ENCODE data around the gene MTSS2. TPM values are rescaled to one million over a fixed set of nuclear protein-coding genes. Genes with fewer than 3 reads are reported as not detected.

The MTSS2 gene
- total RNA-seq, 1 donor from 2014 or later, result 38.3 TPM

GRCh38 chr16:70678121-70678897, 7.5 kb downstream of the MTSS2 start:
- Histone ChIP-seq H3K9me3 (ENCODE audit: insufficient read depth, low read depth, low read length) (no peaks in the 10 kb centered on the region), H3K4me1 (ENCODE audit: insufficient read depth, low read length) (no peaks in the 10 kb centered on the region), H3K9ac (ENCODE audit: low read length) (no peak overlapping the region), H3K36me3 (ENCODE audit: insufficient read depth, low read length) (peaks cover 8% of the 10 kb centered on the region), H4K20me1 (ENCODE audit: insufficient read depth, low read length) (peaks cover 35% of the 10 kb centered on the region), H3K27ac (ENCODE audit: low read depth, low read length) (no peak overlapping the region), H2AFZ (ENCODE audit: low read depth, low read length) (no peak overlapping the region), H3K4me3 (ENCODE audit: insufficient read depth, low read depth, low read length) (no peak overlapping the region), H3K79me2 (ENCODE audit: insufficient read depth, low read length) (peaks cover 37% of the 10 kb centered on the region), H3K4me2 (ENCODE audit: low read length) (no peak overlapping the region), H3K27me3 (ENCODE audit: insufficient read depth, low read length) (no peaks in the 10 kb centered on the region)
- H3K27me3 Mint-ChIP-seq (ENCODE audit: low read depth, unreplicated experiment), result no peaks in the 10 kb centered on the region
- DNase-seq (ENCODE audit: low read depth), result no peak
- no peaks in the 10 kb centered on the region for H3K4me1 Mint-ChIP-seq (ENCODE audit: low read depth, unreplicated experiment)
- no peak overlapping the region for H3K27ac Mint-ChIP-seq (ENCODE audit: unreplicated experiment)
- no peak for FAIRE-seq
- no peak for TF ChIP-seq CTCF (IDR thresholded peaks at IDR 0.05; ENCODE audit: insufficient read depth, low read depth, low read length)
- TF ChIP-seq EZH2 (IDR thresholded peaks at IDR 0.05; ENCODE audit: insufficient read depth, low read length), result no peak
- no peak overlapping the region for H3K4me3 Mint-ChIP-seq (ENCODE audit: unreplicated experiment)
- H3K9me3 Mint-ChIP-seq (ENCODE audit: unreplicated experiment), result no peaks in the 10 kb centered on the region
- H3K36me3 Mint-ChIP-seq (ENCODE audit: low read depth, unreplicated experiment), result peaks cover 16% of the 10 kb centered on the region

DNA sequence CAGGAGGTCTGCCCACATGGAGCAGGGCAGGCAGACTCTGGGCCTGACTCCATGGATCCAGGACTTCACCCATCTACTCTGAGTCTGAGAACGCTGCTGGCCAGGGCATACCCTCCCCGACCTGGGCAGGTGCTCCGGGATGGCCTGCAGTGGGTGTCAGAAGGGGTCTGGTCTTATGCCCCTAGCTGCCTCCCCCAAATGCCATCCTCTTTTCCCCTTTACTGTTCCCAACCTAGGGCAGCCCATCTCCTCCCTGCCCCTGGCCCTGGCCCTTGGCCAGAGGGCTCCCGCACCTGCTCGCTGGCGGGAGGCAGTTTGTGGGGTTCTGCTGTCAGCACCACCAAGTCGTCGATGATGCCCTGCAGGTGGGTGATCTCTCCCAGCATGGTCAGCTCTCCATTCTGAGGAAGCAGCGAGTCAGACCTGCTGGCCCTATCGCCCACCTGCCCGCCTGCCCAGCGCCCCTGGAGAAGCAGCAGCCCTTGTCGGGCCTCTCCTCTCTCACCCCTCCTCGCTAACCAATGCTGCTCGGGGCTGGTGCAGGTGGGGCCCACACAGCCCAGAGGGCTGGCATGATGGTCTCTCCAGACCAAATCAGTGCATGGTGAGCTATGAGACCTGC, 8.2 kb downstream of the MTSS2 start:
- Histone ChIP-seq H3K4me1 (ENCODE audit: insufficient read depth, low read length) (no peaks in the 10 kb centered on the region), H3K79me2 (ENCODE audit: insufficient read depth, low read length) (peaks cover 30% of the 10 kb centered on the region), H3K9ac (ENCODE audit: low read length) (no peak overlapping the region), H3K36me3 (ENCODE audit: insufficient read depth, low read length) (peaks cover 8% of the 10 kb centered on the region), H2AFZ (ENCODE audit: low read depth, low read length) (no peak overlapping the region), H3K9me3 (ENCODE audit: insufficient read depth, low read depth, low read length) (no peaks in the 10 kb centered on the region), H3K27me3 (ENCODE audit: insufficient read depth, low read length) (no peaks in the 10 kb centered on the region), H4K20me1 (ENCODE audit: insufficient read depth, low read length) (peaks cover 30% of the 10 kb centered on the region), H3K27ac (ENCODE audit: low read depth, low read length) (no peak overlapping the region), H3K4me2 (ENCODE audit: low read length) (no peak overlapping the region), H3K4me3 (ENCODE audit: insufficient read depth, low read depth, low read length) (no peak overlapping the region)
- H3K27me3 Mint-ChIP-seq (ENCODE audit: low read depth, unreplicated experiment), result no peaks in the 10 kb centered on the region
- no peak for TF ChIP-seq EZH2 (IDR thresholded peaks at IDR 0.05; ENCODE audit: insufficient read depth, low read length)
- TF ChIP-seq CTCF (IDR thresholded peaks at IDR 0.05; ENCODE audit: insufficient read depth, low read depth, low read length), result no peak
- no peak overlapping the region for H3K4me3 Mint-ChIP-seq (ENCODE audit: unreplicated experiment)
- FAIRE-seq, result no peak
- peaks cover 18% of the 10 kb centered on the region for H3K36me3 Mint-ChIP-seq (ENCODE audit: low read depth, unreplicated experiment)
- H3K27ac Mint-ChIP-seq (ENCODE audit: unreplicated experiment), result no peak overlapping the region
- H3K4me1 Mint-ChIP-seq (ENCODE audit: low read depth, unreplicated experiment), result no peaks in the 10 kb centered on the region
- no peaks in the 10 kb centered on the region for H3K9me3 Mint-ChIP-seq (ENCODE audit: unreplicated experiment)
- no peak for DNase-seq (ENCODE audit: low read depth)
